Mesenchymal stem cell (in vitro differentiated cells and primary cell): Measurements from ENCODE around the gene GRAMD1B.

ENCODE experiments used
- DNase-seq: peaks from one replicate; pipeline ENCODE4 v3.0.0-alpha.2; 2013
- H2AFZ ChIP-seq: one replicate; pipeline ENCODE4 v1.6.1; 2013; ENCODE audit warnings: low read depth, mild to moderate bottlenecking, control low read depth, inconsistent platforms, low read length, moderate library complexity
- H2AK5ac ChIP-seq: 2 replicates; pipeline ENCODE4 v1.6.1; 2013; ENCODE audit warnings: low read length, moderate library complexity, mild to moderate bottlenecking, inconsistent platforms; ENCODE audit not compliant: severe bottlenecking
- H2BK120ac ChIP-seq: one replicate; pipeline ENCODE4 v1.6.1; 2013; ENCODE audit warnings: low read depth, mild to moderate bottlenecking, inconsistent platforms, low read length, moderate library complexity
- H2BK12ac ChIP-seq, 2 experiments: one replicate each; pipeline ENCODE4 v1.6.1; 2013; ENCODE audit warnings: inconsistent platforms in 2 of 2, low read length in 2 of 2, mild to moderate bottlenecking in 2 of 2, moderate library complexity in 2 of 2, control low read depth in 1 of 2
- H2BK15ac ChIP-seq: one replicate; pipeline ENCODE4 v1.6.1; 2013; ENCODE audit warnings: mild to moderate bottlenecking, low read depth, inconsistent platforms; ENCODE audit not compliant: poor library complexity, severe bottlenecking
- H2BK5ac ChIP-seq: 2 replicates; pipeline ENCODE4 v1.6.1; 2013; ENCODE audit warnings: low read depth, mild to moderate bottlenecking, low read length, control low read depth, inconsistent platforms; ENCODE audit not compliant: poor library complexity, severe bottlenecking
- H3K14ac ChIP-seq, 2 experiments: one replicate each; pipeline ENCODE4 v1.6.1; 2013; ENCODE audit warnings: inconsistent platforms in 2 of 2, low read length in 2 of 2, control low read depth in 1 of 2, mild to moderate bottlenecking in 1 of 2, moderate library complexity in 1 of 2
- H3K18ac ChIP-seq, 2 experiments: one replicate each; pipeline ENCODE4 v1.6.1; 2013; ENCODE audit warnings: inconsistent platforms in 2 of 2, low read length in 2 of 2, control low read depth in 1 of 2, low read depth in 1 of 2, mild to moderate bottlenecking in 1 of 2
- H3K23ac ChIP-seq, 2 experiments: one replicate each; pipeline ENCODE4 v1.6.1; 2013; ENCODE audit warnings: inconsistent platforms in 2 of 2, low read length in 2 of 2, mild to moderate bottlenecking in 2 of 2, moderate library complexity in 2 of 2, control low read depth in 1 of 2
- H3K27ac ChIP-seq: 2 replicates; pipeline ENCODE4 v1.5.1; 2013; ENCODE audit warnings: mild to moderate bottlenecking, moderate library complexity, low read length, control low read depth, inconsistent platforms; ENCODE audit not compliant: poor library complexity, severe bottlenecking
- H3K27me3 ChIP-seq, 2 experiments: 2 replicates each; pipeline versions ENCODE4 v1.6.1 to v1.7.0; 2013; ENCODE audit warnings: low read length in 2 of 2, mild to moderate bottlenecking in 2 of 2, moderate library complexity in 2 of 2, control low read depth in 1 of 2, inconsistent platforms in 1 of 2; ENCODE audit not compliant: control insufficient read depth in 1 of 2, insufficient read depth in 1 of 2
- H3K36me3 ChIP-seq, 2 experiments: 2 replicates each; pipeline versions ENCODE4 v1.6.1 to v1.7.0; 2013; ENCODE audit warnings: low read length in 2 of 2, control low read depth in 1 of 2, inconsistent platforms in 1 of 2, low read depth in 1 of 2, mild to moderate bottlenecking in 1 of 2; ENCODE audit not compliant: insufficient read depth in 2 of 2, control insufficient read depth in 1 of 2
- H3K4ac ChIP-seq, 2 experiments: one replicate each; pipeline ENCODE4 v1.6.1; 2013; ENCODE audit warnings: inconsistent platforms in 2 of 2, low read length in 2 of 2, mild to moderate bottlenecking in 2 of 2, moderate library complexity in 2 of 2, control low read depth in 1 of 2, low read depth in 1 of 2
- H3K4me1 ChIP-seq: 2 replicates; pipeline ENCODE4 v1.6.1; 2013; ENCODE audit warnings: low read depth, low read length, control low read depth; ENCODE audit not compliant: control insufficient read depth, insufficient read depth
- H3K4me2 ChIP-seq: 2 replicates; pipeline ENCODE4 v1.6.1; 2013; ENCODE audit warnings: low read length, mild to moderate bottlenecking, inconsistent platforms; ENCODE audit not compliant: poor library complexity, severe bottlenecking
- H3K4me3 ChIP-seq, 2 experiments: 2 replicates each; pipeline versions ENCODE4 v1.5.1 to v1.7.0; 2013; ENCODE audit warnings: low read length in 2 of 2, mild to moderate bottlenecking in 2 of 2, control low read depth in 1 of 2, low read depth in 1 of 2; ENCODE audit not compliant: insufficient read depth in 1 of 2
- H3K79me1 ChIP-seq: replicated peaks from 2 replicates; pipeline ENCODE4 v1.6.1; 2013; ENCODE audit warnings: mild to moderate bottlenecking, control low read depth, low read length, inconsistent platforms; ENCODE audit not compliant: poor library complexity, severe bottlenecking
- H3K9ac ChIP-seq: 2 replicates; pipeline ENCODE4 v1.7.0; 2013; ENCODE audit warnings: mild to moderate bottlenecking, low read length, moderate library complexity
- H3K9me3 ChIP-seq: 2 replicates; pipeline ENCODE4 v1.7.0; 2013; ENCODE audit warnings: mild to moderate bottlenecking, low read length; ENCODE audit not compliant: control insufficient read depth
- H4K8ac ChIP-seq: one replicate; pipeline ENCODE4 v1.6.1; 2013; ENCODE audit warnings: inconsistent platforms, mild to moderate bottlenecking, low read length, moderate library complexity
- H4K91ac ChIP-seq: one replicate; pipeline ENCODE4 v1.6.1; 2013; ENCODE audit warnings: mild to moderate bottlenecking, low read length, inconsistent platforms
- WGBS: methylation state at CpG from one replicate; pipeline ENCODE4 v1.1.7; 2013; ENCODE audit warnings: mixed read lengths; 5-methylcytosine and 5-hydroxymethylcytosine counted together

Gene GRAMD1B

DNA sequence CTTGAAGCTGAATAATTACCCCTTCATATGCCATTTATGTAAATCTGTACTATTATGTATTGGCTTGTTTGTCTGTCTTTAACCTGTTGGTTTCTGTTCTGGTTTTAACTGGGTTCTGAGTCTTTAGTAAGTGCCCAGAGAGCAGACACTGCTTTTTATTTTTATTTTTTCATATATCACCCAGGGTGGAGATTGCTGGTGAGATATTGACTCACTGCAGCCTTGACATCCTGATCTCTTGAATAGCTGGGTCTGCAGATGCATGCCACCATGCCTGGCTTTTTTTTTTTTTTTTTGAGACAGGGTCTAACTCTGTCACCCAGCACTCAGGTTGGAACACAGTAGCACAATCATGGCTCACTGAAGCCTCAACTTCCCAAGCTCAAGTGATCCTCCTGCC lies 19.4 kb downstream of the GRAMD1B start:
- Histone ChIP-seq H3K4me1 (peaks cover 3% of the 10 kb centered on the region), H3K18ac (no peak overlapping the region), H3K4me2 (no peak overlapping the region), H3K4ac (no peak overlapping the region), H3K27me3 (no peaks in the 10 kb centered on the region), H3K79me1 (no peaks in the 10 kb centered on the region), H4K91ac (no peak overlapping the region), H3K23ac (no peak overlapping the region), H2BK12ac (no peak overlapping the region), H2BK15ac (no peak overlapping the region), H3K27ac (no peak overlapping the region), H4K8ac (no peak overlapping the region), H3K9ac (no peak overlapping the region), H2AK5ac (no peak overlapping the region), H3K9me3 (no peaks in the 10 kb centered on the region), H3K4me3 (no peak overlapping the region), H3K14ac (no peak overlapping the region), H2AFZ (no peak overlapping the region), H2BK5ac (no peak overlapping the region), H3K36me3 (no peaks in the 10 kb centered on the region), H2BK120ac (no peak overlapping the region)
- DNase-seq: no peak

DNA sequence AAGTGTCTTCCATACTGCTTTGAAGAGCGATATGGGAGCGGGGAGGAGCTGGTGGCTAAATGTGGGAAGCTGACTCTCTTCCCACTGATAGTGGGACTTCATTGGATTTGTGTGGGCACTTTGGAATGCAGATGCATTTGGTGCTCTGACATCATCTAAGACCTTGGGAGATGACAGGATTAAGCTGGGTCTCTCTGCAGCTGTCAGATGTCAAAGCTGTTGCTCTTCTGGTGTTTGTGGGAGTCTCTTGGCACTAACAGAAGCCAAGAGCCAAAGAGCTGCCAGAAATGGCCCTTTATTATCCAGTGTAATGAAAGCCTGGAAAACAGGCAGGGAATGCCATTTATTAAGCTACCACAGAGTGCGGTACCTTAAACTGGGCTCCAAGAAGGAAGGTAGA lies 20.6 kb downstream of the GRAMD1B start:
- no peaks in the 10 kb centered on the region for H3K9me3 ChIP-seq
- no peak overlapping the region for H3K4me3 ChIP-seq
- WGBS: 100% methylated on average over 3 of the region's 3 CpGs
- no peak overlapping the region for H3K14ac ChIP-seq
- no peaks in the 10 kb centered on the region for H3K79me1 ChIP-seq
- H2AFZ ChIP-seq: no peak overlapping the region
- no peak overlapping the region for H3K9ac ChIP-seq
- no peak overlapping the region for H3K27ac ChIP-seq
- no peaks in the 10 kb centered on the region for H3K27me3 ChIP-seq
- no peak for DNase-seq
- no peak overlapping the region for H2AK5ac ChIP-seq
- no peak overlapping the region for H3K23ac ChIP-seq
- H3K4me2 ChIP-seq: no peak overlapping the region
- H2BK15ac ChIP-seq: no peak overlapping the region
- H2BK120ac ChIP-seq: no peak overlapping the region
- H3K4ac ChIP-seq: no peak overlapping the region
- H2BK5ac ChIP-seq: no peak overlapping the region
- H4K91ac ChIP-seq: no peak overlapping the region
- no peak overlapping the region for H3K18ac ChIP-seq
- H2BK12ac ChIP-seq: no peak overlapping the region
- no peak overlapping the region for H4K8ac ChIP-seq
- peaks cover 4% of the 10 kb centered on the region for H3K4me1 ChIP-seq
- H3K36me3 ChIP-seq: no peaks in the 10 kb centered on the region

DNA sequence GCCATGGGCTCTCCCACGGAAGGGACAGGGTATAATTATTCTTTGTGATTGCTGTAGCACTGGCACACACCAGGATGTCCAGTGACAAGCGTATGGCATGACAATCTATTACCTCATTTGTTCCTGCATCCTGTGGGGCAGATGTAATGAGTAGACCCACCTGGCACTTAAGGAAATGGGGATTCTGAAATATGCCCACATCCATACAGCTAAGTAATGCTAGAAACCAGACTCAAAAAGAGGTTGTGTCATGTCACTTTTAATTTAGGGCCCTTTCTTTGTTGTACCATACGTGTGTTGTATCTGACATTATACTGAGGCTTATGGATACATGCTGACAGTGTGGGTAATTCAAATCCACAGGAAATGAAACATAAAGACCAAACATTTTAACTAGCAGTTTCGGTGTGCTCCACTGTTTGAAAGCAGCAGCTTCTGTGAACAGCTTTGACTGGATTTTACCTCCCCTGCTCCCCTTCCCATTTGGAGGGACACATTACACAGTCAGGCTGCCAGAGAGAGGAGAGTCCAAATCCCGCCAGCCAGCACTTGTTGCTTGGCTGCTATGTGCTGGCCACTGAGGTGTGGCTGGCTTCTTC lies 21.2 kb downstream of the GRAMD1B start:
- Histone ChIP-seq H3K14ac (no peak overlapping the region), H2BK15ac (no peak overlapping the region), H3K27me3 (no peaks in the 10 kb centered on the region), H3K23ac (no peak overlapping the region), H2BK5ac (no peak overlapping the region), H3K36me3 (no peaks in the 10 kb centered on the region), H3K4ac (no peak overlapping the region), H3K4me2 (no peak overlapping the region), H4K8ac (no peak overlapping the region), H3K4me3 (no peak overlapping the region), H4K91ac (no peak overlapping the region), H2BK12ac (no peak overlapping the region), H2AK5ac (no peak overlapping the region), H3K4me1 (peaks cover 4% of the 10 kb centered on the region), H3K9ac (no peak overlapping the region), H2BK120ac (no peak overlapping the region), H3K79me1 (no peaks in the 10 kb centered on the region), H3K9me3 (no peaks in the 10 kb centered on the region), H3K27ac (no peak overlapping the region), H2AFZ (no peak overlapping the region), H3K18ac (no peak overlapping the region)
- no peak for DNase-seq
- WGBS: 83% methylated on average over 4 of the region's 5 CpGs

DNA sequence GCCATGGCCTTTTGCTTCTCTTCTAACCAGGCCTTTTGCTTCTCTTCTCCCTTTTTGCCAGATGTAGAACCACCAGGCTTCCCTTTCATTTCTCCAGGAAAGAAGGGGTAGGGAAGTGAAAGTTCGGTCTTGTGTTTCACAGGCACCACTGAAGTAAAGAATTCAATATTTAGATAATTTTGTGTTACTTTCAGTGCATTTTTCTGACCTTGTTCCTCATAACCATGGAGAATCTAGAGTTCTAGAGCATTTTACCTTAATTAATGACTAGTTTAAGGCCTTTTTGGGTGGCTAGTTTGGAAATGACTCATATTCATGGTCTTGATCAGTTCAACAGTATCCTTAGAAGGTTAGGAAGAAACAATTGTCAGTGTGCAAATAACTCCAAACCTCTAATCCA lies 22.7 kb downstream of the GRAMD1B start:
- WGBS: no CpG with 5 or more reads among the region's 1 CpG
- DNase-seq: no peak
- Histone ChIP-seq H3K9me3 (no peaks in the 10 kb centered on the region), H3K23ac (no peak overlapping the region), H3K18ac (no peak overlapping the region), H3K4ac (no peak overlapping the region), H3K4me3 (no peak overlapping the region), H2BK12ac (no peak overlapping the region), H3K4me1 (peaks cover 4% of the 10 kb centered on the region), H2AFZ (no peak overlapping the region), H3K9ac (no peak overlapping the region), H3K36me3 (no peaks in the 10 kb centered on the region), H2BK120ac (no peak overlapping the region), H3K79me1 (no peaks in the 10 kb centered on the region), H3K4me2 (no peak overlapping the region), H4K91ac (no peak overlapping the region), H4K8ac (no peak overlapping the region), H2AK5ac (no peak overlapping the region), H3K14ac (no peak overlapping the region), H3K27ac (no peak overlapping the region), H2BK5ac (no peak overlapping the region), H2BK15ac (no peak overlapping the region), H3K27me3 (no peaks in the 10 kb centered on the region)
